ENCODE data around the gene ZNF467.

DNA sequence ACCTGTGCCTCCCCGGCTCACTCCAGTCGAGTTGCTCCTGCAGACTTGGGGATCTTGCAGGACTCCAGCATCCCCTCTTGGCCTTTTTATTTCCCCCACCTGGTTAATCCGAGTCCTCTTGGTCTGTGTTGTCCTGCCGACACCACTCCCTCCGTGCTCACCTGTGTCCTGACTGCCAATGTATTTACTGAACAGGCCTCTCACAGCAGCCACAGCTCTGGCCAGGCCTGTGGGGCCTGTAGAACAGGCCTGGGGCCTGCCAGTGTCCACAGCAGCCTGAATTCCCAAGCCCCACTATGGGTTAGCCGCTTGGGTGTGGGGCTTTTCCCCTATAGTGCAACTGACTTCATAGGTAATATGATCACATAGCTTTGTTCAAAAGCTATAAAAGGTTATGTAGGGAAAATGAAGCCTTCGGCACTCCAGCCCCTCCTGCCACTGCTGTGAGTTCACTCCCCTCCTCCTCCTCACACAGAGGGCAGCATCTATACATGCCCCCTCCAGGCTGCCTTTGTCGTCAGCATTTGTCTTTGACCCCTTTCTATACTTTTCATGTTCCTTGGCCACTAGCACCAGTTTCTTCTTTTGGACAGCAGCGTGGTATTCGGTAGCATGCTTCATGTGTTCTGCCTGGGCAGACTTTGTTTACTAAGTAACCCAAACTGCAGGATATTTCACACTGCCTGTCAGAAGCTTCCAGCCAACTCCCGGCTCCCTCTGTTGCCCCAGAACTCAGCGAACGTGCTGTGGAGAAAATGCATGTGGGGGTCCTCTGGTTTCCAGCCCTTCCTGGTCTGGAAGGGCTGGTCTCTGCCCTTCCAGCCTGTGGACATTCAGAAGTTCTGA lies 46.1 kb downstream of the ZNF467 start:
- no peak for TF ChIP-seq GATA2 (IDR thresholded peaks at IDR 0.05; ENCODE audit: low read depth, low read length)
- no peak for TF ChIP-seq GATA3 (IDR thresholded peaks at IDR 0.05; ENCODE audit: low read depth, low read length)
